Fibroblast of lung (primary cell): ENCODE results near the gene AP1S1. TPM values are rescaled to one million over a fixed set of nuclear protein-coding genes. Genes with fewer than 3 reads are reported as not detected.
"Not testable (repeated sequence)": the region's sequence is repeated elsewhere in the genome, so short reads cannot be mapped to it uniquely, and the experiment has no call there.

Source experiments
- DNase-seq, 2 donors: peaks; one replicate each; pipeline versions ENCODE4 v3.0.0 to v3.0.0-alpha.2; 2010; ENCODE audit warnings: low read depth in 2 of 2
- H2AFZ ChIP-seq: 2 replicates; pipeline ENCODE4 v1.5.1; 2012; ENCODE audit warnings: low read length, control low read depth, inconsistent platforms
- H3K27ac ChIP-seq: 2 replicates; pipeline ENCODE4 v1.5.1; 2011; ENCODE audit warnings: low read length, control low read depth; ENCODE audit not compliant: insufficient read depth
- H3K27me3 ChIP-seq: 2 replicates; pipeline ENCODE4 v1.5.1; 2011; ENCODE audit warnings: mild to moderate bottlenecking, low read length; ENCODE audit not compliant: control insufficient read depth, insufficient read depth
- H3K36me3 ChIP-seq: 2 replicates; pipeline ENCODE4 v1.5.1; 2011; ENCODE audit warnings: low read length; ENCODE audit not compliant: control insufficient read depth, insufficient read depth
- H3K4me1 ChIP-seq: 2 replicates; pipeline ENCODE4 v1.5.1; 2011; ENCODE audit warnings: low read length; ENCODE audit not compliant: control insufficient read depth, insufficient read depth; ENCODE audit errors: extremely low read depth
- H3K4me2 ChIP-seq: 2 replicates; pipeline ENCODE4 v1.5.1; 2011; ENCODE audit warnings: low read length, control low read depth; ENCODE audit not compliant: insufficient read depth; ENCODE audit errors: extremely low read depth
- H3K4me3 ChIP-seq, 4 experiments: fragments of 200-600 bp in 1 of 4; sonication (generic) in 1 of 4; replicated peaks in 1 of 4; 2 replicates each; pipeline ENCODE4 v1.5.1; 2011 to 2016; ENCODE audit warnings: low read length in 4 of 4, low read depth in 3 of 4, mild to moderate bottlenecking in 3 of 4, control low read depth in 2 of 4, inconsistent platforms in 1 of 4, mixed read lengths in 1 of 4; ENCODE audit not compliant: insufficient read depth in 1 of 4; ENCODE audit errors: control extremely low read depth in 1 of 4
- H3K79me2 ChIP-seq: 2 replicates; pipeline ENCODE4 v1.5.1; 2012; ENCODE audit warnings: mild to moderate bottlenecking, low read length, inconsistent platforms; ENCODE audit not compliant: control insufficient read depth, insufficient read depth
- H3K9ac ChIP-seq: 2 replicates; pipeline ENCODE4 v1.5.1; 2011; ENCODE audit warnings: mild to moderate bottlenecking, low read length, control low read depth; ENCODE audit not compliant: insufficient read depth
- H3K9me3 ChIP-seq: 2 replicates; pipeline ENCODE4 v1.5.1; 2012; ENCODE audit warnings: low read depth, low read length; ENCODE audit not compliant: control insufficient read depth, insufficient read depth
- H4K20me1 ChIP-seq: 2 replicates; pipeline ENCODE4 v1.5.1; 2011; ENCODE audit warnings: low read length; ENCODE audit not compliant: control insufficient read depth, insufficient read depth; ENCODE audit errors: extremely low read depth
- EZH2 ChIP-seq: IDR thresholded peaks from 2 replicates; pipeline ENCODE4 v1.5.1; 2012; ENCODE audit warnings: low read length, control low read depth, mild to moderate bottlenecking; ENCODE audit errors: missing control alignments
- polyA plus RNA-seq, 2 donors: library from polyadenylated mRNA; depleted of rRNA in 1 of 2; stranded (reverse) in 1 of 2; unstranded in 1 of 2; fragments of >200 nt; gene quantifications; 2 replicates each; pipeline ENCODE4 v1.2.1, GENCODE V29; 2011 to 2012; ENCODE audit warnings: missing spikeins in 1 of 2
- total RNA-seq: library from RNA; depleted of rRNA; stranded (reverse); fragments of >200 nt; gene quantifications from 2 replicates; pipeline ENCODE4 v1.2.1, GENCODE V29; 2014
- TF ChIP-seq, protein P1 (sequence below), 2 donors: IDR thresholded peaks in 1 of 2; conservative IDR thresholded peaks in 1 of 2; 1 replicate in 1 of 2; 2 replicates in 1 of 2; pipeline ENCODE4 v1.5.1; 2011 to 2012; ENCODE audit warnings: low read length in 2 of 2, control low read depth in 1 of 2, inconsistent platforms in 1 of 2, low read depth in 1 of 2, mild to moderate bottlenecking in 1 of 2

Gene AP1S1
- total and polyA plus RNA-seq, 2 donors (not counting 1 experiment from before 2014, with no cell fraction given) = 128 to 139 TPM

DNA sequence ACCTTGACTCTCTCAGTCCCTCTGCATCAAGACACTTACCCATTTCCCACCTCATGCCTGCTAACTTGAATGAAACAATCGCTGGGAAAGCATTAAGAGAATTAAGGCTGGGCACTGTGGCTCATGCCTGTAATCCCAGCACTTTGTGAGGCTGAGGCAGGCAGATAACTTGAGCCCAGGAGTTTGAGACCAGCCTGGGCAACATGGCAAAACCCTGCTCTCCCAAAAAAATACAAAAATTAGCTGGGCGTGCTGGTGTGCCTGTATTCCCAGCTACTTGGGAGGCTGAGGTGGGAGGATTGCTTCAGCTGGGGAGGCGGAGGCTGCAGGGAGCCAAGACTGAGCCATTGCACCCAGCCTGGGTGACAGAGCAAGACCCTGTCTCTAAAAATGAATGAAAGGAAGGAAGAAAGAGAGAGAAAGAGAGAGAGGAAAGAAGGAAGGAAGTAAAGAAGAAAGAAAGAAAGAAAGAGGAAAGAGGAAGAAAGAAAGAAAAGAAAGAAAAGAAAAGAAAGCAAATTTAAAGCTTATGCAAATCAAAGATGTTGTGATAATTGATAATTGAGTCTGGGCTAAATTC, 26.7 kb upstream of the AP1S1 start:
- no peak for TF ChIP-seq EZH2
- TF ChIP-seq, protein P1, sequence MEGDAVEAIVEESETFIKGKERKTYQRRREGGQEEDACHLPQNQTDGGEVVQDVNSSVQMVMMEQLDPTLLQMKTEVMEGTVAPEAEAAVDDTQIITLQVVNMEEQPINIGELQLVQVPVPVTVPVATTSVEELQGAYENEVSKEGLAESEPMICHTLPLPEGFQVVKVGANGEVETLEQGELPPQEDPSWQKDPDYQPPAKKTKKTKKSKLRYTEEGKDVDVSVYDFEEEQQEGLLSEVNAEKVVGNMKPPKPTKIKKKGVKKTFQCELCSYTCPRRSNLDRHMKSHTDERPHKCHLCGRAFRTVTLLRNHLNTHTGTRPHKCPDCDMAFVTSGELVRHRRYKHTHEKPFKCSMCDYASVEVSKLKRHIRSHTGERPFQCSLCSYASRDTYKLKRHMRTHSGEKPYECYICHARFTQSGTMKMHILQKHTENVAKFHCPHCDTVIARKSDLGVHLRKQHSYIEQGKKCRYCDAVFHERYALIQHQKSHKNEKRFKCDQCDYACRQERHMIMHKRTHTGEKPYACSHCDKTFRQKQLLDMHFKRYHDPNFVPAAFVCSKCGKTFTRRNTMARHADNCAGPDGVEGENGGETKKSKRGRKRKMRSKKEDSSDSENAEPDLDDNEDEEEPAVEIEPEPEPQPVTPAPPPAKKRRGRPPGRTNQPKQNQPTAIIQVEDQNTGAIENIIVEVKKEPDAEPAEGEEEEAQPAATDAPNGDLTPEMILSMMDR (conservative IDR thresholded peaks at IDR 0.05 in 1 of 2, IDR thresholded peaks at IDR 0.05 in 1 of 2; ENCODE audit: low read depth in 1 of 2, low read length in 2 of 2) = no peak
- H3K79me2 ChIP-seq = peaks cover 39% of the 10 kb centered on the region
- peak overlapping the region; percentile 81 for H3K4me2 ChIP-seq
- H3K36me3 ChIP-seq = peaks cover 18% of the 10 kb centered on the region
- peak overlapping the region; percentile 61 for H3K9ac ChIP-seq
- peak overlapping the region; percentile 73 for H3K27ac ChIP-seq
- no peaks in the 10 kb centered on the region for H3K27me3 ChIP-seq
- peaks cover 28% of the 10 kb centered on the region for H3K4me1 ChIP-seq
- H2AFZ ChIP-seq = no peak overlapping the region
- H4K20me1 ChIP-seq = no peaks in the 10 kb centered on the region
- peak overlapping the region; percentile 59 to 83 (median 72) for H3K4me3 ChIP-seq
- H3K9me3 ChIP-seq = no peaks in the 10 kb centered on the region
- DNase-seq = no peak

DNA sequence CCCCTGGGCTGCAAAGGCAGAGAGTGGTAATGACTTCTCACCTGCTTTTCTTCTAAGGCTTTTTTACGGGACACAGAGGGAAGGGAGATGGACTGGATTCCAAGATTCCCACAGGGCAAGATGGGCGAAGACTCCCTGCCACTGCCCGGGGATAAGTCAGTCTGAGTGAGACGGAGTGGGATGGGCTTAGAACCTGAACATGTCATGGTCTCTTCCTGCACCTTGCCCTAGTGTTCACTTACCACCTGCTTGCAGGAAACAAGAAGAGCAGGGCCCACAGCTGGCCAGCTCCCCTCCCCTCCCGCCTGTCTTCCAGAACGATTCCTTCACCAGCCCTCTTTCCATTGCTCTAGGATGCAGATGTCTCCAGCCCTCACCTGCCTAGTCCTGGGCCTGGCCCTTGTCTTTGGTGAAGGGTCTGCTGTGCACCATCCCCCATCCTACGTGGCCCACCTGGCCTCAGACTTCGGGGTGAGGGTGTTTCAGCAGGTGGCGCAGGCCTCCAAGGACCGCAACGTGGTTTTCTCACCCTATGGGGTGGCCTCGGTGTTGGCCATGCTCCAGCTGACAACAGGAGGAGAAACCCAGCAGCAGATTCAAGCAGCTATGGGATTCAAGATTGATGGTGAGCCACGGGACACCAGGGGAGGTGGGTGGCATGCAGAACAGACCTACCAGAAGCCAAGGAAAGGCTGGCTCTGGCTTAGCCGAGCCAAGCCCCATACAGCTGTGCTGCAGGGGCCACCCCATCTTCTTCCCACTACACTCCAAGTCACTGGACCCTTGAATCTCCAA, 26.0 kb upstream of the AP1S1 start:
- H3K4me1 ChIP-seq = peaks cover 22% of the 10 kb centered on the region
- peak overlapping the region; percentile 61 for H3K9ac ChIP-seq
- no peaks in the 10 kb centered on the region for H3K9me3 ChIP-seq
- H3K4me2 ChIP-seq = peak overlapping the region; percentile 81
- H4K20me1 ChIP-seq = no peaks in the 10 kb centered on the region
- H3K27ac ChIP-seq = peak overlapping the region; percentile 73
- peak overlapping the region; percentile 59 to 83 (median 72) for H3K4me3 ChIP-seq
- no peak overlapping the region for H2AFZ ChIP-seq
- peaks cover 21% of the 10 kb centered on the region for H3K36me3 ChIP-seq
- peaks cover 39% of the 10 kb centered on the region for H3K79me2 ChIP-seq
- TF ChIP-seq EZH2 = no peak
- TF ChIP-seq, protein P1 (conservative IDR thresholded peaks at IDR 0.05 in 1 of 2, IDR thresholded peaks at IDR 0.05 in 1 of 2; ENCODE audit: low read depth in 1 of 2, low read length in 2 of 2) = no peak
- DNase-seq = no peak
- H3K27me3 ChIP-seq = no peaks in the 10 kb centered on the region

DNA sequence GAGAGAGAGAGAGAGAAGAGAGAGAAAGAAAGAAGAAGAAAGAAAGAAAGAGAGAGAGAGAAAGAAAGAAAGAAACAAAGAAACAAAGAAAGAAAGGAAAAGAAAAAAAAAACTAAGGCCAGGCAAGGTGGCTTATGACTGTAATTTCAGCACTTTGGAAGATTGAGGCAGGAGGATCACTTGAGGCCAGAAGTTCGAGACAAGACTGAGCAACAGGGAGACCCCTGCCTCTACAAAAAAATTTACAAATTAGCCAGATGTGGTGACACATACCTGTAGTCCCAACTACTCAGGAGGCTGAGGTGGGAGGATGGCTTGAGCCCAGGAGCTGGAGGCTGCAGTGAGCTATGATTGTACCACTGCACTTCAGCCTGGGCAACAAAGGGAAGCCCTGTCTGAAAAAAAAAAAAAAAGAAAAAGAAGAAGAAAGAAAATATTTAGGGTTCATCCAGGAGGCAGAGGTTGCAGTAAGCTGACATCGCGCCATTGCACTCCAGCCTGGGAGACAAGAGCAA, 24.6 kb upstream of the AP1S1 start:
- peaks cover 26% of the 10 kb centered on the region for H3K4me1 ChIP-seq
- peaks cover 41% of the 10 kb centered on the region for H3K79me2 ChIP-seq
- peak overlapping the region in 1 of 4 experiments; percentile 57 for H3K4me3 ChIP-seq
- H3K4me2 ChIP-seq = peak overlapping the region; percentile 18
- no peaks in the 10 kb centered on the region for H4K20me1 ChIP-seq
- H3K27ac ChIP-seq = peak overlapping the region; percentile 29
- no peak overlapping the region for H3K9ac ChIP-seq
- H3K27me3 ChIP-seq = no peaks in the 10 kb centered on the region
- no peak overlapping the region for H2AFZ ChIP-seq
- peaks cover 29% of the 10 kb centered on the region for H3K36me3 ChIP-seq
- no peaks in the 10 kb centered on the region for H3K9me3 ChIP-seq
- TF ChIP-seq, protein P1 (conservative IDR thresholded peaks at IDR 0.05 in 1 of 2, IDR thresholded peaks at IDR 0.05 in 1 of 2; ENCODE audit: low read depth in 1 of 2, low read length in 2 of 2) = no peak
- no peak for TF ChIP-seq EZH2
- DNase-seq = no peak

DNA sequence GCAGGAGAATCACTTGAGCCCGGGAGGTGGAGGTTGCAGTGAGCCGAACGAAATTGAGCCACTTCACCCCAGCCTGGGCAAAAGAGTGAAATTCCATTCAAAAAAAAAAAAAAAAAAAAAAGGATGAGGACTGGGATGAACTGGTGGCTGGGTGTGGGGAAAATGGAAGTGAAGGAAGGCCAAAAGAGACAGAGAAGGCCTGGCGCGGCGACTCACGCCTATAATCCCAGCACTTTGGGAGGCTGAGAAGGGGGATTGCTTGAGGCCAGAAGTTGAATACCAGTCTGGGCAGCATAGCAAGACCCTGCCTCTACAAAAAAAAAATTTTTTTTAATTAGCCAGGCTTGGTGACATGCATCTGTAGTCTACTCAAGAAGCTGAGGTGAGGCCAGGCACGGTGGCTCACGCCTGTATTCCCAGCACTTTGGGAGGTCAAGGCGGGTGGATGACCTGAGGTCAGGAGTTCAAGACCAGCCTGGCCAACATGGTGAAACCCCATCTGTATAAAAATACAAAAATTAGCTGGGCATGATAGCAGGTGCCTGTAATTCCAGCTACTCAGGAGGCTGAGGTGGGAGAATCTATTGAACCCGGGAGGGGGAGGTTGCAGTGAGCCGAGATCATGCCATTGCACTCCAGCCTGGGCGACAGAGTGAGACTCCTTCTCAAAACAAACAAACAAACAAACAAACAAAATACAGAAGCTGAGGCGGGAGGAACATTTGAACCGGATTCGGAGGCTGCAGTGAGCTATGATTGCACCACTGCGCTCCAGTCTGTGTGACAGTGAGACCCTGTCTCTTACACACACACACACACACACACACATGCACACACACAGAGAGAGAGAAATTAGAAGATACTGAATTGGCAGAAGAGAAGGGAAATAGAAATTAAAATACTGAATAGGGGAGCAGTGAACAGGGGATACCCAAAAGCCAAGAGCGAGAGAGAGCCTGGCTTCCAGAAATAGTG, 21.4 kb upstream of the AP1S1 start:
- H3K79me2 ChIP-seq = peaks cover 30% of the 10 kb centered on the region
- not testable (repeated sequence) for H3K9ac ChIP-seq, H3K4me2 ChIP-seq, H4K20me1 ChIP-seq, H3K9me3 ChIP-seq, H2AFZ ChIP-seq, H3K27me3 ChIP-seq, DNase-seq, H3K4me3 ChIP-seq
- H3K27ac ChIP-seq = peak overlapping the region; percentile 33
- H3K36me3 ChIP-seq = peaks cover 39% of the 10 kb centered on the region
- peaks cover 32% of the 10 kb centered on the region for H3K4me1 ChIP-seq
